Stimulated activated CD4-positive, alpha-beta T cell treated with anti-CD3 and anti-CD28 coated beads, Interleukin-1b, Interleukin-23, amount 100 ng/mL, for 1 hour (primary cell): Measurements from ENCODE around the gene MAIP1.
"Not testable (repeated sequence)": the region's sequence is repeated elsewhere in the genome, so short reads cannot be mapped to it uniquely, and the experiment has no call there.

Experiments used
- DNase-seq, 2 donors: peaks; one replicate each; pipeline ENCODE4 v3.0.0-alpha.2; 2020; ENCODE audit warnings: low read depth in 2 of 2

Gene MAIP1, protein sequence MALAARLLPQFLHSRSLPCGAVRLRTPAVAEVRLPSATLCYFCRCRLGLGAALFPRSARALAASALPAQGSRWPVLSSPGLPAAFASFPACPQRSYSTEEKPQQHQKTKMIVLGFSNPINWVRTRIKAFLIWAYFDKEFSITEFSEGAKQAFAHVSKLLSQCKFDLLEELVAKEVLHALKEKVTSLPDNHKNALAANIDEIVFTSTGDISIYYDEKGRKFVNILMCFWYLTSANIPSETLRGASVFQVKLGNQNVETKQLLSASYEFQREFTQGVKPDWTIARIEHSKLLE

DNA sequence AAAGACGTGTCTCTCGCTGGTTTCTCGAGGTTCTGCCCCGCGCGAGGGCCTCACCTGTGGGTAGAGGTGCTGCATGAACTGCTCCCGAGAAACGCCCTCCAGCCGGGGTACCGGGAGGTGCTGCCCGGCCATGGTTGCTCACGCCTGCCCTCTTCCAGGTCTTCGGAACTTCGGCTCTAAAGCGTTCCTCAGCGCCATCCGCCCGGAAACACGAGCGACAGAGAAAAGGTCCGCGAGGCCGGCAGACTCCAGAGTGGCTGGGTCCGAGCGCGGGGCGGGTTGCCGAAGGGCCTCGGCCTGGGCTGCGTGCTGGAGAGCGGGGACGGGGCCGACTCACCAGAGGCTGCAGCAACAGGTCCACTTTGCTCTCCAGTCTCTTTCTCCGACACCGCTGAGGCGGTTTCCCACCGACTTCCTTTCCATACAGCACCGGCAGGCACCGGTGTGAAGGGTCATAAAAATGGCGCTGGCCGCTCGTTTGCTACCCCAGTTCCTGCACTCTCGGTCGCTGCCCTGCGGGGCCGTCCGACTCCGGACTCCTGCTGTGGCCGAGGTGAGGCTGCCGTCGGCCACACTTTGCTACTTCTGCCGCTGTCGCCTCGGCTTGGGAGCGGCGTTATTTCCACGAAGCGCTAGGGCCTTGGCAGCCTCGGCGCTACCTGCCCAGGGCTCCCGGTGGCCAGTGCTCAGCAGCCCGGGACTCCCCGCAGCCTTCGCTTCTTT, at the start of gene MAIP1, which contains the start of gene TYW5:
TSS of gene MAIP1 (plus strand) at position 244 of the 723 bp plus-strand sequence. CDS start at position 461, 217 bp downstream.
TSS of gene TYW5 (minus strand) at position 153 of the 723 bp plus-strand sequence. CDS start at position 132, 21 bp downstream.
- DNase-seq: peak; percentile 34 to 57

DNA sequence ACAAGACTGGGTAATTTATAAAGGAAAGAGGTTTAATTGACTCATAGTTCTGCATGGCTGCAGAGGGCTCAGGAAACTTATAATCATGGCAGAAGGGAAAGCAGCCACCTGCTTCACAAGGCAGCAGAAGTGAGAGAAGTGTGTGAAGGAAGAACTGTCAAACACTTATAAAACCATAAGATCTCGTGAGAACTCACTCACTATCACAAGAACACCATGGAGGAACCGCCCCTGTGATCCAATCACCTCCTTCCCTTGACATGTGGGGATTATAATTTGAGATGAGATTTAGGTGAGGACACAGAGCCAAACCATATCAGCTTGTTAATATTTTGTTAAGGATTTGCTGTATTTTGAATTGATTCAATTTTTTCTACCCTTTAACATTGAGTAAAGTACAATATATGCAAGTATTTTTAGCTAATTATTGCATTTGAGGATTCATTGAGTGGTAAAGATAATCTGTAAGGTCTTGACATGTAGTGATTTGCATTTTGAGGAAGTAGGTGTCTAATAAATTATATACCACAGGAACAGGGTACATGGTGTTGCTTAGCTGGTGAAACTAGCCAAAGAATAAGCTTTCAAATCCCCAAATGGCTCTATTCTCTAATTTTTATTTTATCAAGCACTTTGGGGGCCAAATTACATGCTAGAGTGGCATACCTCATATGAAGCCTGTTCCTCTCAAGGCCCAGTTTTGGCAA, 48.2 kb upstream of the MAIP1 start:
- no peak for DNase-seq

DNA sequence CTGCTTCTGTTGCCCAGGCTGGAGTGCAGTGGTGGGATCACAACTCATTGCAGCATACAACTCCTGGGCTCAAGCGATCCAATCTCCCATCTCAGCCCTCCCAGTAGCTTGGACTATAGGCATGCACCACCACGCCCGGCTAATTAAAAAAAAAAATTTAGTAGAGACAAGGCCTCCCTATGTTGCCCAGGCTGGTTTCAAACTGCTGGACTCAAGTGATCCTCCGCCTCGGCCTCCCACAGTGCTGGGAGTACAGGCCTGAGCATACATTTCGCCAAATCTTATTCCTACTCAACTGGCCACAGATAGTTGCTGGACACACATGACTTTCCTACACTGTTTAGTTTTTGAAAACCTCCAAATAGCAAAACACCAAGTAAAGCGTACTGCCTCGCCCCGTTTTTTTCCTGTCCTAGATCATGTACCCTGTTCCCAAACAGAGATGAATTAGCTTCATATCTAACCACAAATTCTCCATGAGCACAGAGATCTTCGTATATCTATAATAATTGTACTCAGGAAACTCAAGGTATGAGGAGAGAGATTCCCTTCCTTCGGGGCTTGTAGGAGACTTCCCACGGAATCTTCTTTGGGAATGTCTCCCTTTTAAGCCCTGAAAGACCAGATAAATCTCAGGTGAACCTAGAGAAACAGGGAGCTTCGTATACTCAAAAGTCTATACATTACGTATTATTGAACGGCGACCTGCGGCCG, 44.9 kb upstream of the MAIP1 start:
- DNase-seq: no peak

DNA sequence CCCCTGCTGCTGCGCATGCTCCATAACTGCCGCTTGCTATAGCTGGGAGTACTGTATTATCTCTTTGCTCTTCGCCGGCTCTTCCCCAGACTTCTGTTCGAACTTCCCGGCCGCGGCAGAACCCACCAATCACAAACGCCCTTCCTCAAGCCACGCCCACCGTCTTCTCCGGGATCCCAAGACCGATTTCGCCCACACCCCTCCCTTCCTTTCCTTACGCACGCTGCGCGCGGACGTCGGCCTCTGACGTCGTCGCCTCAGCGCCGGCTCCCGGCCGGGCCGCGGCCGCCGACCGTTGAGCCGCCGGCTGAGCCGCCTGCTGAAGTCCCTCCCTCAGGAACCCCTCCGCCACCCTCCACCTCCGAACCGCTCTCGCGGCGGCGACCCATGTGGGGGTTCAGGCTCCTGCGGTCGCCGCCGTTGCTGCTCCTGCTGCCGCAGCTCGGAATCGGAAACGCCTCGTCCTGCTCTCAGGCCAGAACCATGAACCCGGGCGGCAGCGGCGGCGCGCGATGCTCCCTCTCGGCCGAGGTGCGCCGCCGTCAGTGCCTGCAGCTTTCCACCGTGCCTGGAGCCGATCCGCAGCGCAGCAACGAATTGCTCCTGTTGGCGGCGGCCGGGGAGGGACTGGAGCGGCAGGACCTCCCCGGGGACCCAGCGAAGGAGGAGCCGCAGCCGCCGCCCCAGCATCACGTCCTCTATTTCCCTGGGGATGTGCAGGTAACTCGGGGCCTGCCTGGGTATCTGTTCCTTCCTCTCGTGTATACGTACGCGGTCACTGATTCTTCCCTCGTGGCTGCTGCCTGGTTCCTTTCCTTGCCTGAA, 44.1 kb upstream of the MAIP1 start, which contains the start of gene C2orf69:
TSS of gene C2orf69 (plus strand) at position 242 of the 825 bp plus-strand sequence. CDS start at position 388, 146 bp downstream.
- DNase-seq: peak; percentile 74 to 86

DNA sequence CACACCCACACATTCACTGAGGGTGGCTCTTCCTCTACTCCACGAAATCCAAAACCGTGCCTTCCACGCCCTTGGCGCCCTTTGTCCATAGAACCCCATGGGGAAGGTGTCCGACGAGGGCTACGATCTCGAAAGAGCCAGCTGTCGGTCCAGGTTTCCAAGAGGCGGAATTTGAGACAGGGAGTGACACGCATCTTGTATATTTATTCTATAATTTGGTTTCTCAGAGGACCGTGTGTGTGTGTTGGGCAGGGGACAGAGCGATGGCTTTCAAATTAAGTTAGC, 43.6 kb upstream of the MAIP1 start:
- no peak for DNase-seq

DNA sequence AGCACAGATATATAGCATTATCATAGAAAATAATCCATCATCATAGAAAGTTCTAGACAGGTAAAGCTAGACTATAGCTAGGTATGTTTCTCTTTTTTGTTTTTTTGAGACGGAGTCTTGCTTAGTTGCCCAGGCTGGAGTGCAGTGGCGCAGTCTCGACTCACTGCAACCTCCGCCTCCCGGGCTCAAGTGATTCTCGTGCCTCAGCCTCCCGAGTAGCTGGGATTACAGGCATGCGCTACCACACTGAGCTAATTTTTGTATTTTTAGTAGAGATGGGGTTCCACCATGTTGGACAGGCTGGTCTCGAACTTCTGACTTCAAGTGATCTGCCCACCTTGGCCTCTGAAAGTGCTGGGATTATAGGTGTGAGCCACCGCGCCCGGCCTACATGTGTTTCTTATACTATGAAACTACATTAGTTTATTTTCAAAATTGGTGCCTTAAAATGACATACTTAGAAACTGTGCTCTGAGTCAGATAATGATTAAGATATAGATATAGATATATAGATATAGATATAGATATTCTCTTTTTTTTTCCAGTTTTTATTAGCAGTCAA, 42.7 kb upstream of the MAIP1 start:
- DNase-seq: not testable (repeated sequence)

DNA sequence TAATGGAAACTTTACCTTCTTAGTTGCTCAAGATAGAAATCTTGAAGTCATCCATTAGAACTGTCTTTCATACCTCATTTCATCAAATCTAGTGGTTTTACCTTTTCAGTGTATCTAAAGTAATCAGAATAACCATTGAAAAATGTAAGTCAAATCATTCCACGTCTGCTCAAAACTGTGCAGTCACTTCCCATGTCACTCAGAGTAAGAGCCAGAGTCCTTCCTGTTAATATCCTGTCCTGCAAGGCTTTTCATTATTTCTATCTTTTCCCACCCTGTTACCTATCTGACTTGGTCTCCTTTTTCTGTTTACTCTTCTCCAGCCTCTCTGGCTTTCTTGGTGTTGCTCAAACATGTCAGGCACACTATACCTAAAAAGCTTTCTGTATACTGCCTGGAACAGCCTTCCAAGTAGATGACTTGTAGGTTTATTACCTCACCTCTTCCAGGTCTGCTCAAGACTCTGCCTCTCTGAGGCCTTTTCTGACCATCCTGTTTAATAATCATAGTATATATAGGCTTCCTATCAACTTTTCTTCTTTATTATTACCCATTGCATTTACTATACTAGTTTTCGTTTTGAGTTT, 40.9 kb upstream of the MAIP1 start:
- no peak for DNase-seq

DNA sequence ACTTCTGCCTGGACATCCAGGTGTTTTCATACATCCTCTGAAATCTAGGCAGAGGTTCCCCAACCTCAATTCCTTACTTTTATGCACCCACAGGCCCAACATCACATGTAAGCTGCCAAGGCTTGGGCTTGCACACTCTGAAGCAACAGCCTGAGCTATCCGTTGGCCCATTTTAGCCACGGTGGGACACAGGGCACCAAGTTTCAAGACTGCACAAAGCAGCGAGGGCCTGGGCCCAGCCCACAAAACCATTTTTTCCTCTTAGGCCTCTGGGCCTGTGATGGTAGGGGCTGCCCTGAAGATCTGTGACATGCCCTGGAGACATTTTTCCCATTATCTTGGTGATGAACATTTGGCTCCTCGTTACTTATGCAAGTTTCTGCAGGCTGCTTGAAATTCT, 38.4 kb upstream of the MAIP1 start:
- DNase-seq: no peak

DNA sequence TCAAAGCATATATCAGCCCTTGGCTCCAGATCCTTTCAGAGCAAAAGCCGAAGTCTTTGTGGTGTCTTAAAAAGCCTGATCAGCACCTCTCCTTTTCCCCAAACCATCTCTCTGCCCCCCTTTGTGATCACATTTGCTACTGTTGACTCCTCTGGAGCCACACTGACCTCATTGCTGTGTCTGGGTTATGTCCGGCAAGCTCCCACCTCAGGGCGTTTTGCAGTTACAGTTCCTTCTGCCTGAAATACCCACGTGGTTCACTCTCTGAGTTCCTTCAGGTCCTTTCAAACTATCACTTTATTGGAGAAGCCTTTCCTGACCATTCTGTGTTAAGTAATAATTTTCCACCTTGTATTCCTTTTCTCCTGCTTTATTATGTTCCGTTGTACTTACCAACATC, 32.5 kb upstream of the MAIP1 start:
- no peak for DNase-seq

DNA sequence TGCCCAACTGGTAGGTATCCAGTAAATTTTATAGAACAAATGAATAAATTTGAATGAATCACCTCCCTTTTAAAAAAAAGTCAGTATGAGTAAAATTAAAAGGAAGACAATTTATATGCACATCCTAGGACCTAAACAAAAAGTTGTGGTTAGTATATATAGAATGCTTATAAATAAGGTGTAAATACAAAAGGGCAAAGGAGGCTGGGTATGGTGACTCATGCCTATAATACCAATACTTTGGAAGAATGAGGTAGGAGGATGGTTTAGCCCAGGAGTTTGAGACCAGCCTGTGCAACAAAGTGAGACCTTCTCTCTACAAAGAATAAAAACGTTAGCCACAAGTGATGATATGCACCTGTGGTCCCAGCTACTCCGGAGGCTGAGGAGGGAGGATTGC, 31.5 kb upstream of the MAIP1 start:
- no peak for DNase-seq

DNA sequence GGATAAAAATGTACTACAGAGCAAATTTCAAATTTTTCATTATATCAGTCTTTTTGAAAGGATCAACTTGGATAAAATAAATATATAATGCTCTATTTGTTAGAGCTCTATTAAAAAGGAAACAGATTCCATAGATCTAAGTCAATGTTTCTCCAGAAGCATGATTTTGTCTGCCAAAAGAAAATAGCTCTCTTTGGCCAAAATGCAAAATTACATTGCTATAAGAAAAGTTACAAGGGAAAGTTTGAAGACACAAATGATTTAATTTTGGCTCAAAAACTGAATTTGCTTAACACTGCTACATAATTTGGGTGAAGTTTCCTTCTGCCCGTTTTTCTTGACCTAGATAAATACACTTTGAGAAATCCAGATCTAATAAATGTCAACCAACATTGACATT, 28.6 kb upstream of the MAIP1 start:
- no peak for DNase-seq

DNA sequence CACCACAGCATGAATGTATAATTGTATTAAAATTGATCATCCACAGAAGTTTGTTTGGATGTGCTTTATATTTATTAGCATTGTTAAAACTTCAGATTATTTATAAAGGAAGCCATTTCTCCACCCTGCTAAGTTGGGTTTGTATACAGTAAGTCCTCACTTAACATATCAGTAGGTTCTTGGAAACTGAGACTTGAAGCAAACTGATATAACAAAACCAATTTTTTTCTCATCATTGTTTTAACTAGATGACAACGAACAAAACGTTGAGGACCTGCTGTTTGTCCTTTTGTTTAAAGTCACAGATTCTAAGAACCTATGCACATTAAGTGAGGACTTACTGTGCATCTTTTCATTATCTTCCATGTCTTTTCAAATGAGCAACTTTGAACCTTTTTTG, 27.2 kb upstream of the MAIP1 start:
- no peak for DNase-seq

DNA sequence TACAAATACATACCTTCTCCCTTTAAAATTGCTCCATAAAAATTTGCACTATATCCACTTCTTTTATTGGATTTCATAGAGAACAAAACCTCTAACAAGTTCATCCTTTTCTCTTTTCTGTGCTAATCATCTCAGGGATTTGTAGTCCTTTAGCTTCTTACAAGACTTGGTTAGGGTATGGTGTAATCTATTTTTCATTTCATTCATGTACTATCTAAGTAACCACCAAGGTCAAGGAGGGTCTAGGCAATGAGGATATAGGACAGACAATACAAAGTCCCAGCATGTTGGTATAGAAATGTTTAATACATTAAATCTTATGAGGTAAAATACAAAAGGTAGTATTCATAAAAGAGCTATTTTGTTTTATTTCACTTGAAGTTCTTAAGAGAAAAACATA, 26.8 kb upstream of the MAIP1 start:
- no peak for DNase-seq

DNA sequence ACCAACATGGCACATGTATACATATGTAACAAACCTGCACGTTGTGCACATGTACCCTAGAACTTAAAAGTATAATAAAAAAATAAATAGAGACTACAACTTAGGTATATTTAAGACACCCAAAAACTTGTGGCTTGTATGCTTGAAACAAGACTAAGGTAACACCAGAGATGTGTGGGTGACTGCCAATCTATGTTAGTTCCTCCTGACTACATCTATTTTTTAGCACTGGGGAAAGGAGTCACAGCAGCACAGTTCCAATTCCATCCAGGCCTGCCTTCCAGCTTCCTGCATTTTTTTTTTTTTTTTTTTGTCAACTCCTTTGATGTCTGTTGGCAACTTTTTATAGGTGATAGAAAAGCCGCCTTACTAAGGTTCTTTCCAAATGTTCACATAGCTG, 26.1 kb upstream of the MAIP1 start:
- DNase-seq: no peak

DNA sequence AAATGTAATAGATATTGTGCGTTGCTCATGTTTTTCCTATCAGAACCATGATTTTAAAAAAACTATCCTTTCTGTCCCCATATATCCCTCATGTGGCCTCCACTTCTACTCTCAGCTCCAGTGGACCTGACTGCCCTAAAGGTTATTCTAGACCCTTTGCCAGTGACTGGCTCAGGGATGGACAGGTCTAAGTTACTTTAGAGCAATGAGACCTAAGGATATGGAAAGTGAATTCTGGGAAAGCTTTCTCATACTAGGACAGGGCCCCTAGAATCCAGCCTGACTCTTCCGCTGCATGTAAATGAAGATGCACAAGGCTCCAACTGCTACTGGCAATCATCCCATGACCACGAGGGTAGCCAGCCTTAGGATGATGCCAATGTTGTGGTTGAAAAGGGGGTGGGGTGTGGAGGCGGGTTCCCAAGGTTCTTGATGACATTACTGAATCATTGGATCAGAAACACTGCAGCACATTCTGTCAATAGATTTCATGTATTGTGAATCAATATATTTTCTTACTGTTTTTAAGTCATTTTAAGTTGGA, 23.0 kb upstream of the MAIP1 start:
- no peak for DNase-seq

DNA sequence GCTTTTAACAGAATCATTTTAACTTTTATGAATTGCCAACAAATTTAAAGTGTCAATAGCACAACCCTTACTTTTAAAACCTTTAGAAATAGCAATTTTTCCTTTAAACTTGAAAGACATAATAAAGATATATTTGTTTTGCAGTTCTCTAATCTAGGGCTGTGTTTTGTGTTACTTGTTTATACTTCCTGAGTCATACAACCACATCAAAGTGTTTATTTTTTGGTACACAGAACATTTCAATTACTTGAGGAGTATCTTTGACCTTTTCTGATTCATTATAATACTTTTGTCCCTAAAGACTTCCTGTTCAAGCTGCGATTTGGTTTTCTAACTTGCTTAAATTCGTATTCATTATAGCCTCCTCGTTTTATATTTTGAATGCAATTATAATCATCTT, 21.9 kb upstream of the MAIP1 start:
- DNase-seq: no peak

DNA sequence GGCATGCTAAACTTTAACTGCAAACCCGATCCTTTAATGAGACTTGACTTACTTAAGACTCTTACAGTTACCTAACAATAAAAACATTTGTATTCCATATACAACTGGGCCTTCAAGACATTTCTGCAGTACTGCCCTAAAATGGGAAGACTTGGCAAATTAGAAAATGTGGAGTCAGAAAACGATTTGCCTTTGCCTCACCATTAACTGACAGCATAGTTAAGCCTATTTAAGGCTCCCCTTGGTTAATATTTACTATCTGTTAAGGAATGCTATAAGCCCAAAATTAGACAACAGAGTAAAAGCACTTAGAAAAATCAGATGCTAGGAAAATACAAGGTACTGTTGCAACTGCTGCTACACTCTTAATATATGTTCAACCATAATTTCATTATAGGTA, 18.8 kb upstream of the MAIP1 start:
- DNase-seq: no peak

DNA sequence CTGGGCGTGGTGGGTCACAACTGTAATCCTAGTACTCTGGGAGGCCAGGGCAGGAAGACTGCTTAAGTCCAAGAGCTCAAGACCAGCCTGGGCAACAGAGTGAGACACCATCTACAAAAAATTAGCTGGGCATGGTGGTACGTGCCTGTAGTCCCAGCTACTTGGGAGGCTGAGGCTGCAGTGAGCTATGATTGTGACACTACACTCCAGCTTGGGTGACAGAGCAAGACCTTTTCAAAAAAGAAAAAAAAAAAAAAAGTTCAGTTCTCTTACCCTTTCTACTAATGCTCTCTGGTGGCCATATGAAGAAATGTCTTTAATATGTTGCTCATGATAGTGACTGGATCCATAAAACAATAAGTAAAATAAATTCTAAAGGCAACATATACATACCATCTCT, 15.0 kb upstream of the MAIP1 start:
- no peak for DNase-seq

DNA sequence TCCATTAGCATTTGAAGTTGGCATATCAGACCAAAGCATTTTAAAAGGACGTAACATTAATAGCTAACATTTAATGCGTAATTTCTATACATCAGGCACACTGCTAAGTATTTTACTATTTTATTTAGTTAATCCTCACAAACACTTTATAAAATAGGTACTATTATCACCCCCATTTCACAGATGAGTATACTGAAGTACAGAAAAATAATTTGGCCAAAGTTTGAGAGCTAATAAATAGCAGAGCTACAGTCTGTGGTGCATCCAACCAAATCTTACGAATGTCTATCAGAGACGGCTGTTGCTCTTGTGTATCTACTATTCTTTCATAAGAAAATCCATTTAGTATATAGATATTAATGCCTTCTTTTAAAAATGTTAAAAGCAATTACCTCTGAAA, 12.0 kb upstream of the MAIP1 start:
- no peak for DNase-seq

DNA sequence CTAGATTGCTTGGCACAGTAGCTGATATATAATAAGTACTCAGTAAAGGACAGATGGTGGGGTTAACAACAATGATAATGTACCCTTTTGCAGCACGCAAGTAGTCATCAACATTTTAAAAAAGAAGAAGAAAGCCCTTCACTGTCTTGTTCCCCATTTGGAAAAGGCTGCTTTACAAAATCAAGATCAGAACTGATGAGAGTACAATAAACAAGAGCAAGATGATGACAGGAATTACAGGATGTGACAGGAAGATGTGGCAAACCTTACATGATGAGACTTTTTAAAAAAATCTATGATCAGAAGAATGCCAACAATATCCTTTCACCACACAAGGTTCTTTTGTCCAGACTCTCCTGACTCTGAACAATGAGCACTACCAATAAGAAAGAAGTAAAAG, 9.2 kb upstream of the MAIP1 start:
- no peak for DNase-seq
